CD4-positive, alpha-beta T cell treated with Interferon alpha-2 for 1 hour (primary cell): ENCODE data around the gene STX16.
A peak's percentile ranks its signal among the peaks of the same experiment; 100 is the strongest.

ENCODE experiments used
- DNase-seq, 2 donors: peaks; one replicate each; pipeline ENCODE4 v3.0.0-alpha.2; 2020 to 2022

The STX16 gene

GRCh38 chr20:58619077-58619863, 31.8 kb upstream of the STX16 start:
- DNase-seq: no peak

GRCh38 chr20:58619864-58620431, 31.1 kb upstream of the STX16 start:
- DNase-seq: no peak

- DNase-seq: no peak
Observed at GRCh38 chr20:58621906-58622548, 29.1 kb upstream of the STX16 start.

- DNase-seq: no peak
Observed at GRCh38 chr20:58622671-58623578, 28.2 kb upstream of the STX16 start.

GRCh38 chr20:58623579-58624473, 27.3 kb upstream of the STX16 start:
- no peak for DNase-seq

- no peak for DNase-seq
Observed at GRCh38 chr20:58624687-58625086, 26.4 kb upstream of the STX16 start.

- DNase-seq: no peak
Observed at GRCh38 chr20:58625585-58625984, 25.5 kb upstream of the STX16 start.

GRCh38 chr20:58626051-58626450, 25.0 kb upstream of the STX16 start:
- DNase-seq: no peak

GRCh38 chr20:58627212-58628072, 23.6 kb upstream of the STX16 start:
- DNase-seq: peak in 1 of 2 donors; percentile 32

GRCh38 chr20:58628491-58629214, 22.4 kb upstream of the STX16 start:
- no peak for DNase-seq

- no peak for DNase-seq
Observed at GRCh38 chr20:58629215-58629580, 21.9 kb upstream of the STX16 start.

GRCh38 chr20:58630063-58630462, 21.0 kb upstream of the STX16 start:
- no peak for DNase-seq

GRCh38 chr20:58633161-58634053, 17.7 kb upstream of the STX16 start:
- DNase-seq: no peak

GRCh38 chr20:58634059-58634458, 17.0 kb upstream of the STX16 start:
- no peak for DNase-seq

GRCh38 chr20:58634521-58635278, 16.4 kb upstream of the STX16 start:
- peak in 1 of 2 donors; percentile 10 for DNase-seq

GRCh38 chr20:58635279-58635665, 15.8 kb upstream of the STX16 start:
- no peak for DNase-seq

GRCh38 chr20:58636396-58636982, 14.6 kb upstream of the STX16 start:
- DNase-seq: no peak

- DNase-seq: no peak
Observed at GRCh38 chr20:58636983-58637421, 14.1 kb upstream of the STX16 start.
